ENCODE results near the gene PRTFDC1. TPM values are rescaled to one million over a fixed set of nuclear protein-coding genes. Genes with fewer than 3 reads are reported as not detected.

Gene PRTFDC1
- total RNA-seq, 1 experiment from 2014 or later, result 83.2 TPM

DNA sequence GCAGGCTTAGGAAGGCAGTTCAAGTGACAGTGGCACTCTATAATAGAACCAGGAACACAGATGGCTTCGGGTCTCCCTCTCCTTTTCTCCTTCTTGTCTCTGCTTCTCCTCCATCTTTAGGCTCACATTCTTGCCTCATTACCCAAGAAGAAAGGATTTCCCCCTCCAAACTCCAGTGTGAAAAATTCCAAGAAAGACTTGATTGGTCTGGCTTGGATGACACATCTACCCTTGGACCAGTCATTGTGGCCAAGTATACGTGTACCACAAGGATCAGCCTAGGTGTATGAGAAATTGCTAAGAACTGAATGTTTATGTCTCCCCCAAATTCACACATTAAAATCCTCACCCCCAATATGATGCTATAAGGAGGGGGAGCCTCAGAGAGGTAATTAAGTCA lies 53.9 kb downstream of the PRTFDC1 start:
- peaks cover 33% of the 10 kb centered on the region for H3K4me1 ChIP-seq

DNA sequence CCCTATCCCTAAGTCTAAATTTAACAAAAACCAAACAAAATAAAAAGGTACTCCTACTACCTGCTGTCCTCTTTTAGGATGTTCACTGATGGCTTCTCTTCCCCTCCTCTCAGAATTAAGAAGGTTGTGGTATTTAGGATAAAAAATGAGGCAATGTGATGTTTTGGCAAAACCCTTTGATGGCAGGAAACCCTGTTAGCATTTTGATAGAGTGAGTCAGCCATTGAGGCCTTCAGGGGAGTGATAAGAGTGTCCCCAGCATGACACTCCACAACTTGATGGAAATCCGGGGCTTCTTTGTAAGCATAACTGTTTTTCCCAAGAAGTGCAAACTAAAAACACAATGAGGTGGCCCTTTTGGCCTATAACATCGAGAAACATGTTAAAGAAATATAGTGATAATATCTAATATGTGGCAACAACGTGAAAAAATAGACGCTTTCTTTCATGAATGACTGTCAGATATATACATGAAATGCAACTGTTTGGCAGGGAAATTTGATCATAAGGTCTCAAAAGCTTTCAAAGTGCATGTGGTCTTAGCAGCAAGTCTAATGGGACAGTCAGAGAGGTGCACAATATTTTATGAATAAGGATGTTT lies 55.0 kb downstream of the PRTFDC1 start:
- Mint-ChIP-seq H3K4me3 (ENCODE audit: unreplicated experiment) (no peak overlapping the region), H3K4me1 (ENCODE audit: low read depth, unreplicated experiment) (peaks cover 20% of the 10 kb centered on the region), H3K27me3 (ENCODE audit: insufficient read depth, unreplicated experiment) (no peaks in the 10 kb centered on the region), H3K36me3 (ENCODE audit: insufficient read depth, unreplicated experiment) (no peaks in the 10 kb centered on the region), H3K27ac (ENCODE audit: unreplicated experiment) (peak overlapping the region; percentile 12), H3K9me3 (ENCODE audit: unreplicated experiment) (no peaks in the 10 kb centered on the region)
- peaks cover 24% of the 10 kb centered on the region for H3K4me1 ChIP-seq
- intact Hi-C loops (cut with micrococcal nuclease; ENCODE audit: unreplicated experiment), result no loop called here
- H3K27me3 ChIP-seq (replicated peaks; ENCODE audit: control insufficient read depth, insufficient read depth, low read length), result no peaks in the 10 kb centered on the region
- no peaks in the 10 kb centered on the region for H3K9me3 ChIP-seq
- ChIA-PET POLR2A (no interaction called here), CTCF (no interaction called here)
- H3K4me3 ChIP-seq (ENCODE audit: low read depth, low read length), result no peak overlapping the region
- BruUV-seq (replicated peaks), result no TSS peak
- peak in 1 of 2 experiments; percentile 31 for DNase-seq
- TF ChIP-seq, protein P1, sequence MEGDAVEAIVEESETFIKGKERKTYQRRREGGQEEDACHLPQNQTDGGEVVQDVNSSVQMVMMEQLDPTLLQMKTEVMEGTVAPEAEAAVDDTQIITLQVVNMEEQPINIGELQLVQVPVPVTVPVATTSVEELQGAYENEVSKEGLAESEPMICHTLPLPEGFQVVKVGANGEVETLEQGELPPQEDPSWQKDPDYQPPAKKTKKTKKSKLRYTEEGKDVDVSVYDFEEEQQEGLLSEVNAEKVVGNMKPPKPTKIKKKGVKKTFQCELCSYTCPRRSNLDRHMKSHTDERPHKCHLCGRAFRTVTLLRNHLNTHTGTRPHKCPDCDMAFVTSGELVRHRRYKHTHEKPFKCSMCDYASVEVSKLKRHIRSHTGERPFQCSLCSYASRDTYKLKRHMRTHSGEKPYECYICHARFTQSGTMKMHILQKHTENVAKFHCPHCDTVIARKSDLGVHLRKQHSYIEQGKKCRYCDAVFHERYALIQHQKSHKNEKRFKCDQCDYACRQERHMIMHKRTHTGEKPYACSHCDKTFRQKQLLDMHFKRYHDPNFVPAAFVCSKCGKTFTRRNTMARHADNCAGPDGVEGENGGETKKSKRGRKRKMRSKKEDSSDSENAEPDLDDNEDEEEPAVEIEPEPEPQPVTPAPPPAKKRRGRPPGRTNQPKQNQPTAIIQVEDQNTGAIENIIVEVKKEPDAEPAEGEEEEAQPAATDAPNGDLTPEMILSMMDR (IDR thresholded peaks at IDR 0.05; ENCODE audit: insufficient read depth in 1 of 2, low read depth in 1 of 2, low read length in 1 of 2, severe bottlenecking in 1 of 2, unreplicated experiment in 1 of 2), result no peak
- H3K36me3 ChIP-seq (ENCODE audit: control insufficient read depth, insufficient read depth, low read length), result no peaks in the 10 kb centered on the region; the same call in none of the 2 replicates

More for the DNA sequence above, 53.9 kb downstream of the PRTFDC1 start:
- Mint-ChIP-seq H3K4me3 (ENCODE audit: unreplicated experiment) (no peak overlapping the region), H3K36me3 (ENCODE audit: insufficient read depth, unreplicated experiment) (no peaks in the 10 kb centered on the region), H3K27ac (ENCODE audit: unreplicated experiment) (no peak overlapping the region), H3K4me1 (ENCODE audit: low read depth, unreplicated experiment) (peaks cover 20% of the 10 kb centered on the region), H3K9me3 (ENCODE audit: unreplicated experiment) (no peaks in the 10 kb centered on the region), H3K27me3 (ENCODE audit: insufficient read depth, unreplicated experiment) (no peaks in the 10 kb centered on the region)
- no peak for DNase-seq
- Histone ChIP-seq H3K27me3 (replicated peaks; ENCODE audit: control insufficient read depth, insufficient read depth, low read length) (no peaks in the 10 kb centered on the region), H3K36me3 (ENCODE audit: control insufficient read depth, insufficient read depth, low read length) (no peaks in the 10 kb centered on the region; the same call in none of the 2 replicates), H3K4me3 (ENCODE audit: low read depth, low read length) (no peak overlapping the region), H3K9me3 (no peaks in the 10 kb centered on the region)
- TF ChIP-seq, protein P1 (IDR thresholded peaks at IDR 0.05; ENCODE audit: insufficient read depth in 1 of 2, low read depth in 1 of 2, low read length in 1 of 2, severe bottlenecking in 1 of 2, unreplicated experiment in 1 of 2), result no peak
- ChIA-PET CTCF (no interaction called here), POLR2A (no interaction called here)
- intact Hi-C loops (cut with micrococcal nuclease; ENCODE audit: unreplicated experiment), result no loop called here
- no TSS peak for BruUV-seq (replicated peaks)

DNA sequence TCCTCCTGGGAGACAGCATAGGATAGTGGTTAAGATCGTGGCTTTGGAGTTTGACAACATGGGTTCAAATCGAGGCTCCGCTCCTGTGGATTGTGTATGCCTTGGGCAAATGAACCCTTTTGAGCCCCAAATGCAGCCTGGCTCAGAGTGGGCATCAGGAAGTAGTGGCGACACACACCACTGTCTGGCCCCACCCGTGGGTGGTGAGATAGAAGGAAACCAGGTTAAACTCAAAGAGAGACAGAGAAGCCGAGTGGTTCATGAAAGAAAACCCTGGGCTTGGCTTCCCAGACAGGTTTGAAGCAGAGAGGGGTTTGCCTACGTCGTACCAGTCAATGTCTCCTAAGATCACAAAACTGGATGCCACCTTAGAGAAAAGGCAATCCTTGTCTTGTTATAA lies 57.7 kb downstream of the PRTFDC1 start:
- ChIA-PET CTCF (no interaction called here), POLR2A (no interaction called here)
- no peaks in the 10 kb centered on the region for H3K9me3 Mint-ChIP-seq (ENCODE audit: unreplicated experiment)
- H3K27me3 Mint-ChIP-seq (ENCODE audit: insufficient read depth, unreplicated experiment), result no peaks in the 10 kb centered on the region
- no peak for DNase-seq
- TF ChIP-seq, protein P1 (IDR thresholded peaks at IDR 0.05; ENCODE audit: insufficient read depth in 1 of 2, low read depth in 1 of 2, low read length in 1 of 2, severe bottlenecking in 1 of 2, unreplicated experiment in 1 of 2), result no peak
- BruUV-seq (replicated peaks), result no TSS peak
- peaks cover 19% of the 10 kb centered on the region for H3K4me1 ChIP-seq
- no peaks in the 10 kb centered on the region for H3K27me3 ChIP-seq (replicated peaks; ENCODE audit: control insufficient read depth, insufficient read depth, low read length)
- H3K36me3 Mint-ChIP-seq (ENCODE audit: insufficient read depth, unreplicated experiment), result no peaks in the 10 kb centered on the region
- no peak overlapping the region for H3K27ac Mint-ChIP-seq (ENCODE audit: unreplicated experiment)
- intact Hi-C loops (cut with micrococcal nuclease; ENCODE audit: unreplicated experiment), result no loop called here
- no peaks in the 10 kb centered on the region; the same call in none of the 2 replicates for H3K36me3 ChIP-seq (ENCODE audit: control insufficient read depth, insufficient read depth, low read length)
- no peak overlapping the region for H3K4me3 ChIP-seq (ENCODE audit: low read depth, low read length)
- H3K4me3 Mint-ChIP-seq (ENCODE audit: unreplicated experiment), result no peak overlapping the region
- no peaks in the 10 kb centered on the region for H3K9me3 ChIP-seq
- H3K4me1 Mint-ChIP-seq (ENCODE audit: low read depth, unreplicated experiment), result peaks cover 21% of the 10 kb centered on the region

All from Caco-2 (cell line).